OCI-LY7 (cell line): ENCODE measurements around the gene CHCHD6.

Experiments used
- EZH2phosphoT487 ChIP-seq: fragments of 200-600 bp; sonication (generic); IDR thresholded peaks from 2 replicates; pipeline ENCODE4 v1.6.1; 2018; ENCODE audit warnings: low read depth, borderline replicate concordance, mild to moderate bottlenecking, mixed run types, antibody characterized with exemption, low read length, moderate library complexity, mixed read lengths
- TF ChIP-seq, protein P1 (sequence below): fragments of 200-600 bp; sonication (generic); conservative IDR thresholded peaks from 2 replicates; pipeline ENCODE4 v1.5.1; 2014; ENCODE audit warnings: mild to moderate bottlenecking, antibody characterized with exemption, low read length, moderate library complexity, mixed read lengths

DNA sequence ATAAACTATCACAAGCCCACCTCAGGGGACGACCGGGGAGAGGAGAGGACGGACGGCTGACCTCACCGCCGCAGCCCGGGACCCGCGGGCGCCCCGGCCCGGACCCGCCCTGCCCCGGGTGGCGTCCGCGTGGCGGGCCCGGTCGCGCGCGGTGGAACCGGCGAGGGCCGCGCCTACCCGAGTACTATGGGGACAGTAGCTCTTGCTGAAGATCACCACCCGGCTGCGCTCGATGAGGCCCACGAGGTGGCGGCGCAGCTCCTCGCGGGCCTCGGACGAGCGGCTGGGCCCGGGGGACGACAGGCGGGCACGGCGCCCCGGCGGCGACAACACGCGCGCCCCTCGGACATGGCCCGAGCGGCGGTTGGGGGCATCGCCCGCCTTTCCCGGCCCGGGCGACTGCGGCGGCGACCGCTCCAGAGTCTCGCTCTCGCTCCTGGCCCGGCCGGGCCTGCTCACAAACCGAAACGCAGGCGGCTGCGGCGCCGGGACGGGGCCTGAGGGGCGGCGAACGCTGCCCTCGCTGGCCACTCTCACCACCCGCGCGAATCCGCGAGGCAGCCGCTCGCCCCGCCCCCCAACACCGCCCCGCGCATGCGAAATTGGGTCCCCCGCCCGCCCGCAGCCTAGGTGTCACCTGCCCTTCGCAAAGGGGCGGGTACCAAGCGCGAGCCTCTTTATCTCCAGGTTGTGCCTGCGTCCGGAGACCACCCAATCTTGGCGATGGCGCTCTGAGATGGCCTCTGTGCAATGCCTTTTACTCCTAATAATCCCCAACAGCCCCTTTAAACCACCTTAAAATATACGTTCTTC lies 49.3 kb upstream of the CHCHD6 start, which contains the start of gene TXNRD3:
- TF ChIP-seq, protein P1, sequence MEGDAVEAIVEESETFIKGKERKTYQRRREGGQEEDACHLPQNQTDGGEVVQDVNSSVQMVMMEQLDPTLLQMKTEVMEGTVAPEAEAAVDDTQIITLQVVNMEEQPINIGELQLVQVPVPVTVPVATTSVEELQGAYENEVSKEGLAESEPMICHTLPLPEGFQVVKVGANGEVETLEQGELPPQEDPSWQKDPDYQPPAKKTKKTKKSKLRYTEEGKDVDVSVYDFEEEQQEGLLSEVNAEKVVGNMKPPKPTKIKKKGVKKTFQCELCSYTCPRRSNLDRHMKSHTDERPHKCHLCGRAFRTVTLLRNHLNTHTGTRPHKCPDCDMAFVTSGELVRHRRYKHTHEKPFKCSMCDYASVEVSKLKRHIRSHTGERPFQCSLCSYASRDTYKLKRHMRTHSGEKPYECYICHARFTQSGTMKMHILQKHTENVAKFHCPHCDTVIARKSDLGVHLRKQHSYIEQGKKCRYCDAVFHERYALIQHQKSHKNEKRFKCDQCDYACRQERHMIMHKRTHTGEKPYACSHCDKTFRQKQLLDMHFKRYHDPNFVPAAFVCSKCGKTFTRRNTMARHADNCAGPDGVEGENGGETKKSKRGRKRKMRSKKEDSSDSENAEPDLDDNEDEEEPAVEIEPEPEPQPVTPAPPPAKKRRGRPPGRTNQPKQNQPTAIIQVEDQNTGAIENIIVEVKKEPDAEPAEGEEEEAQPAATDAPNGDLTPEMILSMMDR, result no peak
- TF ChIP-seq EZH2phosphoT487, result no peak
